DND-41 (cell line): Measurements from ENCODE around the gene MMAB.

Experiments
- CTCF ChIP-seq: IDR thresholded peaks from 2 replicates; pipeline ENCODE4 v1.5.1; 2012; ENCODE audit warnings: borderline replicate concordance, low read length, moderate library complexity, mild to moderate bottlenecking; ENCODE audit not compliant: poor library complexity, severe bottlenecking; ENCODE audit errors: extremely low read depth
- EZH2 ChIP-seq: IDR thresholded peaks from 3 replicates; pipeline ENCODE4 v1.6.1; 2012; ENCODE audit warnings: borderline replicate concordance, low read depth, mild to moderate bottlenecking, moderate library complexity, low read length, inconsistent platforms; ENCODE audit not compliant: severe bottlenecking

- no peak for TF ChIP-seq CTCF
- no peak for TF ChIP-seq EZH2
Measured at GRCh38 chr12:109621211-109621694, 47.9 kb upstream of the MMAB start.
